B cell (primary cell): ENCODE results near the gene TRMU.
"Not testable (repeated sequence)": the region's sequence is repeated elsewhere in the genome, so short reads cannot be mapped to it uniquely, and the experiment has no call there.

ENCODE experiments used
- EZH2 ChIP-seq: IDR thresholded peaks from 2 replicates; pipeline ENCODE4 v1.6.1; 2012; ENCODE audit warnings: borderline replicate concordance, low read depth, mild to moderate bottlenecking, moderate library complexity, low read length; ENCODE audit not compliant: insufficient read depth, poor library complexity, severe bottlenecking
- TF ChIP-seq, protein P1 (sequence below): fragments of 200-600 bp; IDR thresholded peaks from one replicate; pipeline ENCODE4 v1.8.0; 2022; ENCODE audit warnings: antibody characterized with exemption, mild to moderate bottlenecking

GRCh38 chr22:46403880-46404279 is 68.4 kb downstream of the TRMU start:
- TF ChIP-seq, protein P1, sequence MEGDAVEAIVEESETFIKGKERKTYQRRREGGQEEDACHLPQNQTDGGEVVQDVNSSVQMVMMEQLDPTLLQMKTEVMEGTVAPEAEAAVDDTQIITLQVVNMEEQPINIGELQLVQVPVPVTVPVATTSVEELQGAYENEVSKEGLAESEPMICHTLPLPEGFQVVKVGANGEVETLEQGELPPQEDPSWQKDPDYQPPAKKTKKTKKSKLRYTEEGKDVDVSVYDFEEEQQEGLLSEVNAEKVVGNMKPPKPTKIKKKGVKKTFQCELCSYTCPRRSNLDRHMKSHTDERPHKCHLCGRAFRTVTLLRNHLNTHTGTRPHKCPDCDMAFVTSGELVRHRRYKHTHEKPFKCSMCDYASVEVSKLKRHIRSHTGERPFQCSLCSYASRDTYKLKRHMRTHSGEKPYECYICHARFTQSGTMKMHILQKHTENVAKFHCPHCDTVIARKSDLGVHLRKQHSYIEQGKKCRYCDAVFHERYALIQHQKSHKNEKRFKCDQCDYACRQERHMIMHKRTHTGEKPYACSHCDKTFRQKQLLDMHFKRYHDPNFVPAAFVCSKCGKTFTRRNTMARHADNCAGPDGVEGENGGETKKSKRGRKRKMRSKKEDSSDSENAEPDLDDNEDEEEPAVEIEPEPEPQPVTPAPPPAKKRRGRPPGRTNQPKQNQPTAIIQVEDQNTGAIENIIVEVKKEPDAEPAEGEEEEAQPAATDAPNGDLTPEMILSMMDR = not testable (repeated sequence)
- TF ChIP-seq EZH2 = not testable (repeated sequence)
